ENCODE results near the gene NAA16.

The NAA16 gene

GRCh38 chr13:41386211-41386610 lies 75.1 kb downstream of the NAA16 start:
- no peaks in the 10 kb centered on the region for H3K9me3 ChIP-seq (ENCODE audit: control insufficient read depth, insufficient read depth, low read length)
- no CpG with 5 or more reads among the region's 6 CpGs for WGBS (ENCODE audit: insufficient coverage, insufficient read length)

DNA sequence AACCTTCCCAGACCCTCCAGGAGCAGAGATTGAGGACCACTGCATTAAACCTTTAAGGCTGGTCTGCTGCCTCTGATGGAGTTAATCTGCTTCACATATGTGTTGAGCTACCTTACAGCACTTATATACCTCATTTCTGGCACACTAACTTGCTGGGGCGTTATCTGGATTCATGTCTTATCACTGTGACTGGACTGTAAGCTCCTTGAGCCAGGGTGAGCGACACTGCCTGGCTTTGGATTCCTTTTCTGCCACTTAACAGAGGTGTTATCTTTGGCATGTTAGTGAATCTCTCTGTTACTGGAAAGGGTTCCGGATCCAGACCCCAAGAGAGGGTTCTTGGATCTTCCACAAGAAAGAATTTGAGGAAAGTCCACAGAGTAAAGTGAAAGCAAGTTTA lies 76.5 kb downstream of the NAA16 start:
- H3K4me1 ChIP-seq (ENCODE audit: control insufficient read depth, insufficient read depth, low read length): no peaks in the 10 kb centered on the region
- H3K9me3 ChIP-seq (ENCODE audit: control insufficient read depth, insufficient read depth, low read length): no peaks in the 10 kb centered on the region
- H3K4me3 ChIP-seq (ENCODE audit: low read length): no peak overlapping the region
- H3K27me3 ChIP-seq (ENCODE audit: control insufficient read depth, insufficient read depth, low read length): no peaks in the 10 kb centered on the region
- no peaks in the 10 kb centered on the region for H3K36me3 ChIP-seq (ENCODE audit: control insufficient read depth, insufficient read depth, low read length)
- WGBS (ENCODE audit: insufficient coverage, insufficient read length): no CpG with 5 or more reads among the region's 3 CpGs
- DNase-seq (ENCODE audit: low read depth, low spot score): no peak
- H3K27ac ChIP-seq (ENCODE audit: low read length): no peak overlapping the region

More at GRCh38 chr13:41386211-41386610, 75.1 kb downstream of the NAA16 start:
- Histone ChIP-seq H3K27ac (ENCODE audit: low read length) (no peak overlapping the region), H3K27me3 (ENCODE audit: control insufficient read depth, insufficient read depth, low read length) (no peaks in the 10 kb centered on the region), H3K4me3 (ENCODE audit: low read length) (no peak overlapping the region), H3K4me1 (ENCODE audit: control insufficient read depth, insufficient read depth, low read length) (no peaks in the 10 kb centered on the region), H3K36me3 (ENCODE audit: control insufficient read depth, insufficient read depth, low read length) (no peaks in the 10 kb centered on the region)
- no peak for DNase-seq (ENCODE audit: low read depth, low spot score)

- Histone ChIP-seq H3K36me3 (ENCODE audit: control insufficient read depth, insufficient read depth, low read length) (no peaks in the 10 kb centered on the region), H3K27me3 (ENCODE audit: control insufficient read depth, insufficient read depth, low read length) (no peaks in the 10 kb centered on the region), H3K4me3 (ENCODE audit: low read length) (no peak overlapping the region), H3K27ac (ENCODE audit: low read length) (no peak overlapping the region), H3K9me3 (ENCODE audit: control insufficient read depth, insufficient read depth, low read length) (no peaks in the 10 kb centered on the region), H3K4me1 (ENCODE audit: control insufficient read depth, insufficient read depth, low read length) (no peaks in the 10 kb centered on the region)
- no peak for DNase-seq (ENCODE audit: low read depth, low spot score)
- WGBS (ENCODE audit: insufficient coverage, insufficient read length): no CpG with 5 or more reads among the region's 6 CpGs
Measured at GRCh38 chr13:41388143-41388881, 77.2 kb downstream of the NAA16 start.

- H3K27me3 ChIP-seq (ENCODE audit: control insufficient read depth, insufficient read depth, low read length): no peaks in the 10 kb centered on the region
- no peak for DNase-seq (ENCODE audit: low read depth, low spot score)
- no peaks in the 10 kb centered on the region for H3K36me3 ChIP-seq (ENCODE audit: control insufficient read depth, insufficient read depth, low read length)
- H3K27ac ChIP-seq (ENCODE audit: low read length): no peak overlapping the region
- H3K4me3 ChIP-seq (ENCODE audit: low read length): no peak overlapping the region
- H3K4me1 ChIP-seq (ENCODE audit: control insufficient read depth, insufficient read depth, low read length): no peaks in the 10 kb centered on the region
- H3K9me3 ChIP-seq (ENCODE audit: control insufficient read depth, insufficient read depth, low read length): no peaks in the 10 kb centered on the region
- WGBS (ENCODE audit: insufficient coverage, insufficient read length): no CpG with 5 or more reads among the region's 1 CpG
Measured at GRCh38 chr13:41389580-41389979, 78.5 kb downstream of the NAA16 start.

DNA sequence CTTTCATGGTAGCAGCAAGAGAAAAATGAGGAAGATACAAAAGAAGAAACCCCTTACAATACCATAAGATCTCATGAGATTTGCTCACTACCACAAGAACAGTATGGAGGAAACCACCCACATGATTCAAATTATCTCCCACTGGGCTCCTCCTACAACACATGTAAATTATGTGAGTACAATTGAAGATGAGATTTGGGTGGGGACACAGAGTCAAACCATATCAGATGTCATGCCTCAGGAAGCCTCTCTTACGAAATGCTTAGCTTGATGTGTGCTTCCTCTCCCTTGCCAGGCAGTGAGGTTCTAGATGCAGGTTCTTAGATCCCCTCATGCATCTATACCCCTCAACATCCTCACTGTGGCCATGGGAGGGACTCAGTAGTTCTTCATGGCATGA lies 83.1 kb downstream of the NAA16 start:
- no CpG with 5 or more reads among the region's 1 CpG for WGBS (ENCODE audit: insufficient coverage, insufficient read length)
- Histone ChIP-seq H3K9me3 (ENCODE audit: control insufficient read depth, insufficient read depth, low read length) (no peaks in the 10 kb centered on the region), H3K27me3 (ENCODE audit: control insufficient read depth, insufficient read depth, low read length) (no peaks in the 10 kb centered on the region), H3K4me3 (ENCODE audit: low read length) (no peak overlapping the region), H3K27ac (ENCODE audit: low read length) (no peak overlapping the region), H3K4me1 (ENCODE audit: control insufficient read depth, insufficient read depth, low read length) (no peaks in the 10 kb centered on the region), H3K36me3 (ENCODE audit: control insufficient read depth, insufficient read depth, low read length) (no peaks in the 10 kb centered on the region)
- no peak for DNase-seq (ENCODE audit: low read depth, low spot score)

DNA sequence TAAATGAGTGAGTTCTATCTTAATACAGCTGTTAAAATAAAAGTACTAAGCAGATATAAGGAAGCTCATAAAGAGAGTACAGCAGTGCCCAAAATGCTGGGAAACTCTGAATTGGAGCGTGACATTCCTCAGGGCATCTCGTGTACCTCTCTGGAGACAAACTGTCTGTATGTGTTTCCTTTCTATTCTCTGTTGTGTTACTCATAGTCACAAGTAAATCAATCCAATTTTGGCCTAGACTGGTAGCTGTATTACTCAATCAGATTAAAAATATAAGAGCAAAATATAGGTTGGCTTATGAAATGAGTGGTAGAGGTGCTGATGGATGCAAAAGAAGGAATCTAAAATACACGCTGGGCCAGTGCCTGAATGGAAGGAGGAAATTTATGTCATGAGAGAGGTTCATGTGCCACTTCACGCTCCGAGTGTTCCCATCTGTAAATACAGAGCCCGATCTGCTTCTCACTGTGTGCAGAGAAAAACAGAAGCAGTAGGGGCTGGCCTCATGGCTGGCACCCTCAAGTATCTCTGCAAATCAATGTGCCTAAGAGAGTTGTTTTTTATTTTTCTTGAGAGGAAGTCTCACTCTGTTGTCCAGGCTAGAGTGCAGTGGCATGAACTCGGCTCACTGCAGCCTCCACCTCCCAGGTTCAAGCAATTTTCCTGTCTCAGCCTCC lies 87.6 kb downstream of the NAA16 start:
- no peaks in the 10 kb centered on the region for H3K27me3 ChIP-seq (ENCODE audit: control insufficient read depth, insufficient read depth, low read length)
- no peaks in the 10 kb centered on the region for H3K36me3 ChIP-seq (ENCODE audit: control insufficient read depth, insufficient read depth, low read length)
- H3K4me3 ChIP-seq (ENCODE audit: low read length): no peak overlapping the region
- DNase-seq (ENCODE audit: low read depth, low spot score): no peak
- no peak overlapping the region for H3K27ac ChIP-seq (ENCODE audit: low read length)
- H3K9me3 ChIP-seq (ENCODE audit: control insufficient read depth, insufficient read depth, low read length): no peaks in the 10 kb centered on the region
- no CpG with 5 or more reads among the region's 7 CpGs for WGBS (ENCODE audit: insufficient coverage, insufficient read length)
- H3K4me1 ChIP-seq (ENCODE audit: control insufficient read depth, insufficient read depth, low read length): no peaks in the 10 kb centered on the region

DNA sequence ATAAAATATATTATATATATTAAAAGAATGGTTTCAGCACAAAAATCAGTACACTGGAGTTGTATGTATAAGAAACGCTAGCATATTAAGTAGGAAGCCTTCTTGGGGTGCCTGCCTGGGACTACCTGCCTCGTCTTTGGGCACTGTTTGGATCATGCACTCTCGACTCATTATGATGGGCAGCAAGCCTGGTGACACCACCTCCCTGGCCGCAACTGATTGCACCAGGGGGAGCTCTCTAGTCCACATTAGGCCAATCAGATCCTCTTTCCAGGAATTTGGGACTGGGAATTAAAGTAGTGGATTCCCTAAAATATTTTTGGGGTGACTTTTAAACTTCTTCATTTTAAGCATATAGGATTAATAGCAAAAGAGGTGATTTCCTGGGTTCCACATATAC lies 90.3 kb downstream of the NAA16 start:
- H3K4me1 ChIP-seq (ENCODE audit: control insufficient read depth, insufficient read depth, low read length): no peaks in the 10 kb centered on the region; the same call in 1 of the 2 replicates
- no peaks in the 10 kb centered on the region for H3K27me3 ChIP-seq (ENCODE audit: control insufficient read depth, insufficient read depth, low read length)
- no peak for DNase-seq (ENCODE audit: low read depth, low spot score)
- H3K4me3 ChIP-seq (ENCODE audit: low read length): no peak overlapping the region
- no CpG with 5 or more reads among the region's 4 CpGs for WGBS (ENCODE audit: insufficient coverage, insufficient read length)
- H3K36me3 ChIP-seq (ENCODE audit: control insufficient read depth, insufficient read depth, low read length): no peaks in the 10 kb centered on the region
- no peak overlapping the region for H3K27ac ChIP-seq (ENCODE audit: low read length)
- H3K9me3 ChIP-seq (ENCODE audit: control insufficient read depth, insufficient read depth, low read length): no peaks in the 10 kb centered on the region

- Histone ChIP-seq H3K27ac (ENCODE audit: low read length) (no peak overlapping the region), H3K27me3 (ENCODE audit: control insufficient read depth, insufficient read depth, low read length) (no peaks in the 10 kb centered on the region), H3K4me1 (ENCODE audit: control insufficient read depth, insufficient read depth, low read length) (no peaks in the 10 kb centered on the region; the same call in 1 of the 2 replicates), H3K36me3 (ENCODE audit: control insufficient read depth, insufficient read depth, low read length) (no peaks in the 10 kb centered on the region), H3K4me3 (ENCODE audit: low read length) (no peak overlapping the region), H3K9me3 (ENCODE audit: control insufficient read depth, insufficient read depth, low read length) (no peaks in the 10 kb centered on the region)
- DNase-seq (ENCODE audit: low read depth, low spot score): no peak
- WGBS (ENCODE audit: insufficient coverage, insufficient read length): no CpG with 5 or more reads among the region's 14 CpGs
Measured at GRCh38 chr13:41402691-41403511, 91.8 kb downstream of the NAA16 start.

- no peak overlapping the region for H3K4me3 ChIP-seq (ENCODE audit: low read length)
- no peaks in the 10 kb centered on the region; the same call in 1 of the 2 replicates for H3K4me1 ChIP-seq (ENCODE audit: control insufficient read depth, insufficient read depth, low read length)
- no peaks in the 10 kb centered on the region for H3K9me3 ChIP-seq (ENCODE audit: control insufficient read depth, insufficient read depth, low read length)
- H3K36me3 ChIP-seq (ENCODE audit: control insufficient read depth, insufficient read depth, low read length): no peaks in the 10 kb centered on the region
- H3K27me3 ChIP-seq (ENCODE audit: control insufficient read depth, insufficient read depth, low read length): no peaks in the 10 kb centered on the region
- WGBS (ENCODE audit: insufficient coverage, insufficient read length): no CpG with 5 or more reads among the region's 4 CpGs
- H3K27ac ChIP-seq (ENCODE audit: low read length): no peak overlapping the region
- DNase-seq (ENCODE audit: low read depth, low spot score): no peak
Measured at GRCh38 chr13:41403983-41404382, 92.9 kb downstream of the NAA16 start.

DNA sequence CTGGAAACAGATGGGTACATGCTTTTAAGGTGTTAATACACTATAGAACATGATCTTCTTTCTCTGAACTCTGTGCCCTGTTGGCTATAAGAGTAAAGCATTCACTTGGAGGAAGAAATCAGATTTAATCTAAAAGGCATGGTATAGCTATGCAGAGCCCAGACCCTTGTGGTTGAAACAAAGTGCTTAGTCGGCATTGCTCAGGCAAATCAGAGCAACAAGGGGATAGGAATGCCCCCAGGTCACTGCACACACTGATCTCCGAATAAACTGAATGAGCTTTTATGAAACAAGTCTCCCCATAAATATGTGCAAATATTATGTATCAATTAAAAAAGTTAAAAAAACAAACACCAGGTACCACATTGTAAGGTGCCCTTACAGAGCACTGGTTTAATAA lies 94.3 kb downstream of the NAA16 start:
- H3K4me3 ChIP-seq (ENCODE audit: low read length): no peak overlapping the region
- H3K4me1 ChIP-seq (ENCODE audit: control insufficient read depth, insufficient read depth, low read length): no peaks in the 10 kb centered on the region; the same call in 1 of the 2 replicates
- H3K36me3 ChIP-seq (ENCODE audit: control insufficient read depth, insufficient read depth, low read length): no peaks in the 10 kb centered on the region
- WGBS (ENCODE audit: insufficient coverage, insufficient read length): no CpG with 5 or more reads among the region's 2 CpGs
- no peak for DNase-seq (ENCODE audit: low read depth, low spot score)
- no peaks in the 10 kb centered on the region for H3K27me3 ChIP-seq (ENCODE audit: control insufficient read depth, insufficient read depth, low read length)
- H3K9me3 ChIP-seq (ENCODE audit: control insufficient read depth, insufficient read depth, low read length): no peaks in the 10 kb centered on the region
- no peak overlapping the region for H3K27ac ChIP-seq (ENCODE audit: low read length)

Data from iPS DF 6.9 (cell line).